Measurements from ENCODE around the gene TXNDC8. TPM values are rescaled to one million over a fixed set of nuclear protein-coding genes. Genes with fewer than 3 reads are reported as not detected.
"Not testable (repeated sequence)": the region's sequence is repeated elsewhere in the genome, so short reads cannot be mapped to it uniquely, and the experiment has no call there.

TXNDC8 gene
- polyA plus RNA-seq, 3 donors: not detected

GRCh38 chr9:110370315-110370714 is 32.7 kb upstream of the TXNDC8 start:
- Histone ChIP-seq H3K9ac (ENCODE audit: insufficient read depth, low read length, poor library complexity, severe bottlenecking) (no peak overlapping the region), H3K9me3 (replicated peaks in 1 of 2; ENCODE audit: control insufficient read depth in 1 of 2, insufficient read depth in 1 of 2, low read length in 2 of 2) (no peaks in the 10 kb centered on the region), H3K4me3 (replicated peaks in 1 of 3; ENCODE audit: low read depth in 2 of 3, low read length in 3 of 3) (no peak overlapping the region), H2AFZ (ENCODE audit: insufficient read depth, low read depth, low read length, poor library complexity, severe bottlenecking) (no peak overlapping the region), H3K36me3 (replicated peaks in 1 of 2; ENCODE audit: control insufficient read depth in 1 of 2, insufficient read depth in 2 of 2, low read length in 2 of 2) (no peaks in the 10 kb centered on the region), H3K4me2 (replicated peaks; ENCODE audit: extremely low read depth, low read length, poor library complexity, severe bottlenecking) (no peak overlapping the region), H3K79me2 (ENCODE audit: insufficient read depth, low read length) (no peaks in the 10 kb centered on the region), H3K27ac (ENCODE audit: low read depth in 1 of 2, low read length in 2 of 2) (no peak overlapping the region), H4K20me1 (ENCODE audit: insufficient read depth, low read length) (no peaks in the 10 kb centered on the region), H3K4me1 (ENCODE audit: control insufficient read depth in 1 of 2, insufficient read depth in 2 of 2, low read length in 2 of 2) (no peaks in the 10 kb centered on the region), H3K27me3 (ENCODE audit: control insufficient read depth in 2 of 2, insufficient read depth in 2 of 2, low read length in 2 of 2) (peaks cover 2 to 4% of the 10 kb centered on the region in 2 donors)
- WGBS (ENCODE audit: insufficient coverage): no CpG with 5 or more reads among the region's 3 CpGs
- Mint-ChIP-seq H3K36me3 (no peaks in the 10 kb centered on the region), H3K9me3 (peaks cover 0 to 2% (median 0%) of the 10 kb centered on the region in 7 donors), H3K4me3 (no peak overlapping the region), H3K27me3 (ENCODE audit: low read depth in 3 of 3) (peaks cover 3 to 5% (median 4%) of the 10 kb centered on the region in 3 donors), H3K4me1 (no peaks in the 10 kb centered on the region), H3K27ac (no peak overlapping the region)
- TF ChIP-seq CTCF (IDR thresholded peaks at IDR 0.05): no peak
- DNase-seq: no peak
- intact Hi-C loops (cut with micrococcal nuclease): no loop called here

GRCh38 chr9:110364451-110364850 is 26.8 kb upstream of the TXNDC8 start:
- Histone ChIP-seq H3K4me1 (ENCODE audit: control insufficient read depth in 1 of 2, insufficient read depth in 2 of 2, low read length in 2 of 2) (no peaks in the 10 kb centered on the region), H3K4me3 (replicated peaks in 1 of 3; ENCODE audit: low read depth in 2 of 3, low read length in 3 of 3) (no peak overlapping the region), H3K79me2 (ENCODE audit: insufficient read depth, low read length) (no peaks in the 10 kb centered on the region), H3K36me3 (replicated peaks in 1 of 2; ENCODE audit: control insufficient read depth in 1 of 2, insufficient read depth in 2 of 2, low read length in 2 of 2) (no peaks in the 10 kb centered on the region), H3K9ac (ENCODE audit: insufficient read depth, low read length, poor library complexity, severe bottlenecking) (no peak overlapping the region), H3K27me3 (ENCODE audit: control insufficient read depth in 2 of 2, insufficient read depth in 2 of 2, low read length in 2 of 2) (peaks cover 0 to 2% of the 10 kb centered on the region in 2 donors), H3K9me3 (replicated peaks in 1 of 2; ENCODE audit: control insufficient read depth in 1 of 2, insufficient read depth in 1 of 2, low read length in 2 of 2) (no peaks in the 10 kb centered on the region), H4K20me1 (ENCODE audit: insufficient read depth, low read length) (no peaks in the 10 kb centered on the region), H3K4me2 (replicated peaks; ENCODE audit: extremely low read depth, low read length, poor library complexity, severe bottlenecking) (no peak overlapping the region), H3K27ac (ENCODE audit: low read depth in 1 of 2, low read length in 2 of 2) (no peak overlapping the region), H2AFZ (ENCODE audit: insufficient read depth, low read depth, low read length, poor library complexity, severe bottlenecking) (no peak overlapping the region)
- Mint-ChIP-seq H3K4me1 (peaks cover 4% of the 10 kb centered on the region), H3K9me3 (peaks cover 0 to 4% (median 0%) of the 10 kb centered on the region in 7 donors), H3K4me3 (no peak overlapping the region), H3K36me3 (no peaks in the 10 kb centered on the region), H3K27ac (no peak overlapping the region), H3K27me3 (ENCODE audit: low read depth in 3 of 3) (peaks cover 3 to 5% (median 4%) of the 10 kb centered on the region in 3 donors)
- DNase-seq: peak in 1 of 3 donors; percentile 4
- intact Hi-C loops (cut with micrococcal nuclease): no loop called here
- WGBS (ENCODE audit: insufficient coverage): no CpG with 5 or more reads among the region's 2 CpGs
- no peak for TF ChIP-seq CTCF (IDR thresholded peaks at IDR 0.05)

GRCh38 chr9:110358992-110359391 is 21.3 kb upstream of the TXNDC8 start:
- H2AFZ ChIP-seq (ENCODE audit: insufficient read depth, low read depth, low read length, poor library complexity, severe bottlenecking); H3K27me3 ChIP-seq (ENCODE audit: control insufficient read depth in 2 of 2, insufficient read depth in 2 of 2, low read length in 2 of 2); intact Hi-C loops (cut with micrococcal nuclease); H3K27me3 Mint-ChIP-seq (ENCODE audit: low read depth in 3 of 3); H3K36me3 ChIP-seq (replicated peaks in 1 of 2; ENCODE audit: control insufficient read depth in 1 of 2, insufficient read depth in 2 of 2, low read length in 2 of 2); H3K36me3 Mint-ChIP-seq; H3K4me2 ChIP-seq (replicated peaks; ENCODE audit: extremely low read depth, low read length, poor library complexity, severe bottlenecking); H3K4me3 Mint-ChIP-seq; H3K79me2 ChIP-seq (ENCODE audit: insufficient read depth, low read length); H3K27ac ChIP-seq (ENCODE audit: low read depth in 1 of 2, low read length in 2 of 2); H4K20me1 ChIP-seq (ENCODE audit: insufficient read depth, low read length); H3K9ac ChIP-seq (ENCODE audit: insufficient read depth, low read length, poor library complexity, severe bottlenecking); H3K27ac Mint-ChIP-seq; DNase-seq; H3K4me3 ChIP-seq (replicated peaks in 1 of 3; ENCODE audit: low read depth in 2 of 3, low read length in 3 of 3); H3K9me3 ChIP-seq (replicated peaks in 1 of 2; ENCODE audit: control insufficient read depth in 1 of 2, insufficient read depth in 1 of 2, low read length in 2 of 2): not testable (repeated sequence)
- peaks cover 7 to 16% (median 10%) of the 10 kb centered on the region in 7 donors for H3K9me3 Mint-ChIP-seq
- H3K4me1 Mint-ChIP-seq: peaks cover 19% of the 10 kb centered on the region
- no CpG with 5 or more reads among the region's 2 CpGs for WGBS (ENCODE audit: insufficient coverage)
- peaks cover 13 to 19% of the 10 kb centered on the region in 2 donors for H3K4me1 ChIP-seq (ENCODE audit: control insufficient read depth in 1 of 2, insufficient read depth in 2 of 2, low read length in 2 of 2)

All from CD14-positive monocyte (primary cell).